ENCODE measurements around the gene CACNA1E.
A peak's percentile ranks its signal among the peaks of the same experiment; 100 is the strongest.

CACNA1E gene

DNA sequence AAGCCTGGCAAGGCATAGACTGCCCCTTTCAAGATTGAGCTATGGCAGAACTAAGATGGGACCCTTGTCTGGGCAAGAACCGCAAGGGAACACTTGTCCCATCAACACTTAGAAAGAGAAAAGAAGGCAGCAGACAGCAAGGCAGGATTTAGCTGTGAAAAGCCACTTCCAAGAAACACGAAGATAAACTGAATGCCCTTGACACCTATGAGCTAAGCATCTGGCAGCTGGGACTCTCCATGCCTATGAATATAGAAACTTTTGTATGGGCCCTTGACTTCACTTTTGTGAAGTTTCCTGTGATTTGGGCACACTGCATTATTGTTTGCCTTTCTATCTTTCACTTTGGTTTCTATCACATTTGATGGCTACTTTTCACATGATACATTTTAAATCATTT lies 24.9 kb upstream of the CACNA1E start:
- TF ChIP-seq CTCF (conservative IDR thresholded peaks at IDR 0.05; ENCODE audit: low read depth) = no peak
- no peak for DNase-seq (ENCODE audit: low spot score)
- ChIA-PET POLR2A (ENCODE audit: low non-redundant PET) (no interaction called here), CTCF (no interaction called here)
- H3K27ac ChIP-seq = no peak overlapping the region

DNA sequence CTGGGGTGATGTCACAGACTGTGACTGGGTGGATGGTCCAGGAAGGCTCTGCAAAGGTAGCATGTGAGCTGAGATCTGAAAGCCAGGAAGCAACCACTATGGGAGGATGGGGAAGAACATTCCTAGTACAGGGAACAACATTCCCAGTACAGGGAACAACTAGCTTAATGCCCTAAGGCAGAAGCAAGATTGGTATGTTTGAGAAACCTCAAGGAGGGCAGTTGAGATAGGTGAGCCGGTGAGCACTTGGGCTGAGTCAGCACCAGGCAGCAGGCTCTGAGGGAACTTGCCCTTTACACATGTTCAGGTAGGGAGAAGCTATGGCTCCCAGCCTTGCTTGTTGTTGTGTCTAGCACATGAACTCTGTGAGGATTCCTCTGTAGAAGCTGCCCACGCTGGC lies 24.2 kb upstream of the CACNA1E start:
- H3K27ac ChIP-seq = no peak overlapping the region
- CTCF ChIA-PET = no interaction called here
- no peak for TF ChIP-seq CTCF (conservative IDR thresholded peaks at IDR 0.05; ENCODE audit: low read depth)
- peak; percentile 55 for DNase-seq (ENCODE audit: low spot score)
- POLR2A ChIA-PET (ENCODE audit: low non-redundant PET) = no interaction called here

DNA sequence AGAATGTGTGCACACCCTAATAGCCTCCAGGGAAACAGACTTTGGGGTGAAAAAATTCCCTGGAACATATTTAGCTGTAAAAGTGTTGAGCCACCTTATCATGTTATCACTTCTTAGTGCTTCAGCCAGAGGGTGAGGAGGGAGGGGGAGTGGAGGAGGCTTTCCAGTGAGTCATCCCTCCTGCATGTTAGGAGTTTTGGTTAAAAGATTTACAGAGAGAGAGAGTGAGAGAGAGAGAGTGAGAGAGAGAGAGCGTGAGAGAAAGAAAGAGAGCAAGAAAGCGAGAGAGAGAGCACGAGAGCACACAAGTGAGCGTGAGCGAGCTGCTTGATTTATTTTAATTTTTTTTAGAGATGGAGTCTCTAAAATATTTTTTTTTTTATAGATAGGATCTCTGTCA lies 13.5 kb upstream of the CACNA1E start:
- CTCF ChIA-PET = interaction anchor here (0.6 to 2.2 kb wide), 3 partner anchors 280 to 585 kb away, joined by 3 to 12 read pairs (median 5); no protein-coding TSS in a partner anchor
- H3K27ac ChIP-seq = no peak overlapping the region
- TF ChIP-seq CTCF (conservative IDR thresholded peaks at IDR 0.05; ENCODE audit: low read depth) = no peak
- peak; percentile 88 for DNase-seq (ENCODE audit: low spot score)
- POLR2A ChIA-PET (ENCODE audit: low non-redundant PET) = no interaction called here

DNA sequence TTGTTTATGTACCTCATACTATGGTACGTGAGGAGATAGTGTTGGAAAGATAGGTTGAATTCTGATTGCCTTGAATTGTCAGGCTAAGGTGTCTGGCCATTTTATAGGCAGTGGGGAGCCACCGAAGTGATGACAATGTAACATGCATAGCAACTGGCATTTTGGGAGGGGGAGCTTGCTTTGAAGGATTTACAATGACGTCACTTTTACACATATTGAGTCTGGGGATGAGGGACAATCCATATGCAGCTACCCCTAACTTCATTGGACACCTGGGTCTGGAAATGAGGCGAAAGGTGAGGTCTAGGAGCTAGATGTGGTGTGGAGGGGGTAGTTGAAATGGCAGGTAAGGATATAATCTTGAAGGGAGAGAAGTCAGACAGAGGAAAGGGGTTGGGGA lies 7.7 kb upstream of the CACNA1E start:
- ChIA-PET POLR2A (ENCODE audit: low non-redundant PET) (no interaction called here), CTCF (interaction anchor here (0.7 kb wide), 1 partner anchor 253 kb away, joined by 3 read pairs; no protein-coding TSS in a partner anchor)
- no peak overlapping the region for H3K27ac ChIP-seq
- DNase-seq (ENCODE audit: low spot score) = no peak
- TF ChIP-seq CTCF (conservative IDR thresholded peaks at IDR 0.05; ENCODE audit: low read depth) = no peak

DNA sequence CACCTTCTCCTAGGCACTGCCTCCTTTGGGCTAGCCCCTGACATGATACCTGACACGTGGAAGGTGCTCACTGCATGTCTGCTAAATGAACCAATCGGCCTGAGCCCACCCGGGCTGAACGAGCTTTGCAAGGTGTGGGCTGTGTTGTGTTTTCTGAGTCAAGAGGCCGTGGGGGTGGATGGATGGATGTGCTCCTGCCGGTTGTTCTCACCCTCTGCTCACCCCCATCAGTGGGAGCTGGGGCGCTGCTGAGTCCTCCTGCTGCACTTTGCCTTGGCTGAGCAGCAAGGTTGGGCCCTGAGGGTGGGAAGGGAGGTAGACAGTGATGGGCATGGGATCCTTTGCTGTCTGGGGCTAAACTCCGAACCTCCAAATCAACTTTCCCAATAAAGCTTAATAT lies 6.7 kb upstream of the CACNA1E start:
- TF ChIP-seq CTCF (conservative IDR thresholded peaks at IDR 0.05; ENCODE audit: low read depth) = no peak
- ChIA-PET POLR2A (ENCODE audit: low non-redundant PET) (no interaction called here), CTCF (interaction anchor here (0.5 kb wide), 1 partner anchor 211 kb away, joined by 3 read pairs; no protein-coding TSS in a partner anchor)
- no peak for DNase-seq (ENCODE audit: low spot score)
- H3K27ac ChIP-seq = no peak overlapping the region

GRCh38 chr1:181478306-181478705 lies 5.0 kb upstream of the CACNA1E start:
- POLR2A ChIA-PET (ENCODE audit: low non-redundant PET) = no interaction called here
- no peak overlapping the region for H3K27ac ChIP-seq
- DNase-seq (ENCODE audit: low spot score) = no peak
- TF ChIP-seq CTCF (conservative IDR thresholded peaks at IDR 0.05; ENCODE audit: low read depth) = no peak
- CTCF ChIA-PET = interaction anchor here (0.7 to 2.2 kb wide), 11 partner anchors 17 to 965 kb away, joined by 3 to 17 read pairs (median 4); no protein-coding TSS in a partner anchor
